GM19452 (cell line): ENCODE data around the gene PTPN7.
"Not testable (repeated sequence)": the region's sequence is repeated elsewhere in the genome, so short reads cannot be mapped to it uniquely, and the experiment has no call there.

ENCODE experiments used
- ATAC-seq: cut with Tn5 transposase; IDR thresholded peaks from one replicate; pipeline ENCODE4 v1.9.1; 2021; ENCODE audit not compliant: unreplicated experiment

The PTPN7 gene

GRCh38 chr1:202189918-202190715 is 29.7 kb upstream of the PTPN7 start:
- no peak for ATAC-seq

DNA sequence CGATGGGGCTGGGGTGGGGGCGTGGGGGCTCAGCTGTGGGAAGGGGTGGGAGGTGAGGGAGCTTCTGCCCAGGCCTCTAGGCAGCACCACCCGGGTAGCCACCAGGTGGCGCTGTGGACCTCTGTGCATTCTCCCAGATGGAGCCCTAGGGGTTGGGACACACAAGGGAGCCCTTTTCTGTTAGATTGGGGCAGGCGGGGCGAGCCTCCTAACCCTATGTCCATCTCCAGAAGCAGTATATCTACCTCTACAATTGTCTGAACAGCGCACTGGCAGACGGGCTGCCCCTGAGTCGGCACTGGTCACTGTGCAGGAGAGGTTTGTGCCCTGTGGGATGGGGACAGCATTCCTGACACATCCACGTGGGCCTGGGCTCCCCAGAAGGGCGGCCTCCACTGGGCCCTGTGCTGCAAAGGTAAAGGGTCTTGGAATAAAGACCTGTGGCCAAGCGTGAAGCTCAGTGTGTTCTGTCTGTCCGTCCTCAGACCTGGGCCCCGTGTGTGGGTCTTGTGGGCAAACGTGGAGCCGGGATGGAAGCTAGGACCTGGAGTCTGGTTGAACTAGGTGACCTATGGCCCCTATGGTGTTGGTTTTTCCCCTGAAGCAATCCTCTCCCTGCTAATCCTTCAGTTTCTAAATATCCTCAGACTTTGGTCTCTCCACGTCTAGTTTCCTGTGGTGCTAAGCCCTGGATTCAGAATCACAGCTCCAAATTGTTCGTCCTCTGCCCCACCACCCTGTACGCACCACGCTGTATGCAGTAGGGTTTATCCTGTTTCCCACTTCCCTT is 28.8 kb upstream of the PTPN7 start:
- ATAC-seq = no peak

DNA sequence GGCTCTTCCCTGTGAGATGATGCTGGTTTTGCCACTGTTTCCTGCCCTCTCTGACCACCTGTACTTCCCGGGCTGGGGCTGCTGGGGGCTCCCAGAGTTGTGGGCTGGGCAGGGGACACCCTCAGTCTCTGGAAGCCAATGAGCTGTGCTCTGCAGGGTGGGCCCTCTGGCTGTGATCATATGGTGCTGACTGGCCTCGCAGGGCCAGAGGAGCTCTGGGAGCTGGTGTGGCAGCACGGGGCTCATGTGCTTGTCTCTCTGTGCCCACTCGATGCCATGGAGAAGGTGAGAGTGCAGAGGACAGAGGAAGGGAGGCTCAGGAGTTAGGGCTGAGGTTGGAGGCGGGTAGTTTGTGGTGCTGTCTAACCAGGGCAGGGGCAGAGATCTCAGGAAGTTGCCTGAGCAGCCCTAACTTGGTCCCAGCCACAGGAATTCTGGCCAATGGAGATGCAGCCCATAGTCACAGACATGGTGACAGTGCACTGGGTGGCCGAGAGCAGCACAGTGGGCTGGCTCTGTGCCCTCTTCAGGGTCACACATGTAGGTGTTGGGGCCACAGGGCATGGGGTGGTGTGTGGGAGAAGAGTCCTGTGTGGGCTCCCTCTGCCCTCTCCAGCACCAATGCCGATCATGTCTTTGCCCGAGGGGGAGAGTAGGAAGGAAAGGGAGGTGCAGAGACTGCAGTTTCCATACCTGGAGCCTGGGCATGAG is 27.4 kb upstream of the PTPN7 start:
- no peak for ATAC-seq

GRCh38 chr1:202187041-202187671 is 26.8 kb upstream of the PTPN7 start:
- no peak for ATAC-seq

GRCh38 chr1:202186327-202186726 is 25.9 kb upstream of the PTPN7 start:
- no peak for ATAC-seq

- ATAC-seq = no peak
Observed at GRCh38 chr1:202184750-202185460, 24.5 kb upstream of the PTPN7 start.

DNA sequence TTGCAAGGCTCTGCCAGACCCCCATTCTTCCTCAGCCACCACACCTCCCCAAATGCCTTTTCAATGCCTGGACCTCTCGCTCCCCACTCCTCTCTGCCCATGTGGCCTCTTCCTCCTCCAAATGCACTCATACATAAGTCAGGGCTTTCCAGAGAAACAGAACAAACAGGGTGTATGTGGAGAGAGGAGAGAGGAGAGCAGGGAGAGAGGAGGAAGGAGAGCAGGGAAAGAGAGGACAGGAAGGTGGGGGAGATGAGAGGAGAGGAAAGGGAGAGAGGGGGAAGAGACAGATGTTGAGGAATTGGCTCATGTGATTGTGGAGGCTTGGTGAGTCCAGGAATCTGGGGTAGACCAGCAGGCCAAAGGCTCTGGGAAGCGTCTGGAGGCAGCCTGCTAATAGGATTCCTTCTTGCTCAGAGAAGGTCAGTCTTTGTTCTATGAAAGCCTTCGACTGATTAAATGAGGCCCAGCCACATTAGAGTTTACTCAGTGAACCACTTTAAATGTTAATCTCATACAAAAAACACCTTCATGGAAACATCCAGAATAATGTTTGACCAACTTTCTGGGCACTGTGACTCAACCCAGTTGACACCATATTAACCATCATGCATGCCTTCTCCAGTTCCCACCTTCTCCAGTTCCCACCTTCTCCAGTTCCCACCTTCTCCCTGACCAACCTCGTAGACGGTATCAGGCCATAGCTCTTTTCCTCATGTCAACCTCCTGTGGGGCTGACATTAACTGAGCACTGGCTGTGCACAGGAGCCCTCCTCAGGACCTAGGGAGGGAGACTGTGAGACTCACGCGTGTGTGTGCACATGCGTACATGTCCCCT is 21.9 kb upstream of the PTPN7 start:
- ATAC-seq = no peak

- ATAC-seq = no peak
Observed at GRCh38 chr1:202181586-202181985, 21.2 kb upstream of the PTPN7 start.

DNA sequence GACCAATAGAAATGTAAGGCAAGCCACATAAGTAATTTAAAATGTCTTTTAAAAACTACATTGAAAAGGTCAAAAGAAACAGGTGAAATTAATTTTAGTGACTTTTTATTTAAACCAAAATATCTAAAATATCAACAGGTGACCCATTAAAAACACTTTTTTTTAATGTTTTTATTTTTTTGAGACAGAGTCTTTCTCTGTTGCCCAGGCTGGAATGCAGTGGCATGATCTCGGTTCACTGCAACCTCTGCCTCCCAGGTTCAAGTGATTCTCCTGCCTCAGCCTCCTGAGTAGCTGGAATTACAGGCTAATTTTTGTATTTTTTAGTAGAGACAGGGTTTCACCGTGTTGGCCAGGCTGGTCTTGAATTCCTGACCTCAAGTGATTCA is 20.3 kb upstream of the PTPN7 start:
- not testable (repeated sequence) for ATAC-seq

- ATAC-seq = no peak
Observed at GRCh38 chr1:202179828-202180750, 19.7 kb upstream of the PTPN7 start.

GRCh38 chr1:202176949-202177927 is 16.8 kb upstream of the PTPN7 start:
- no peak for ATAC-seq

DNA sequence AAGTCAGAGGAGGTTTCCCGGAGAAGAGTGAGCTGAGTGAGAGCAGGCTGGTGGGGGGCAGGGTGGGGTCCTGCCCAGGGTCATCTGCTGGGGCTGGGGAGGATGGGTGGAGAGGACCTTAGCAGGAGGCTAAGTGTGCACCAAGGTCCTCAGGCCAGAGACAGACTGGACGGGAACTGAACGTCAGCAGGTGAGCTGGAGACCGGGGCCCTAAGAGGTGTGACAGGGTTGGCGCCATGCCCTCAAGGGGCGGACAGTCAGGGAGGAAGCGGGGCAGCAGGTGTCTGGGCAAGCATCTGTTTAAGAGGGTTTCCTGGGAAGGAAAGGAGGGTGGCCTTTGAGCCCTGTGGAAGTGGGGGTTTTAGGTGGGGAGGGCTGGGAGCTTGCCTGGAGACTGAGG is 13.6 kb upstream of the PTPN7 start:
- no peak for ATAC-seq

- ATAC-seq = no peak
Observed at GRCh38 chr1:202172015-202172355, 11.6 kb upstream of the PTPN7 start.

GRCh38 chr1:202171292-202172014 is 11.1 kb upstream of the PTPN7 start:
- ATAC-seq = no peak

GRCh38 chr1:202170726-202171125 is 10.3 kb upstream of the PTPN7 start:
- ATAC-seq = no peak

- no peak for ATAC-seq
Observed at GRCh38 chr1:202168861-202169260, 8.5 kb upstream of the PTPN7 start.
